ENCODE measurements around the gene CLSTN2. TPM values are rescaled to one million over a fixed set of nuclear protein-coding genes. Genes with fewer than 3 reads are reported as not detected.

CLSTN2 gene
- total RNA-seq, 1 donor from 2014 or later, result 3.9 TPM

GRCh38 chr3:140341203-140341602 lies 406.2 kb downstream of the CLSTN2 start:
- no peak for DNase-seq (ENCODE audit: low spot score)
- intact Hi-C loops (cut with DNase I), result no loop called here

DNA sequence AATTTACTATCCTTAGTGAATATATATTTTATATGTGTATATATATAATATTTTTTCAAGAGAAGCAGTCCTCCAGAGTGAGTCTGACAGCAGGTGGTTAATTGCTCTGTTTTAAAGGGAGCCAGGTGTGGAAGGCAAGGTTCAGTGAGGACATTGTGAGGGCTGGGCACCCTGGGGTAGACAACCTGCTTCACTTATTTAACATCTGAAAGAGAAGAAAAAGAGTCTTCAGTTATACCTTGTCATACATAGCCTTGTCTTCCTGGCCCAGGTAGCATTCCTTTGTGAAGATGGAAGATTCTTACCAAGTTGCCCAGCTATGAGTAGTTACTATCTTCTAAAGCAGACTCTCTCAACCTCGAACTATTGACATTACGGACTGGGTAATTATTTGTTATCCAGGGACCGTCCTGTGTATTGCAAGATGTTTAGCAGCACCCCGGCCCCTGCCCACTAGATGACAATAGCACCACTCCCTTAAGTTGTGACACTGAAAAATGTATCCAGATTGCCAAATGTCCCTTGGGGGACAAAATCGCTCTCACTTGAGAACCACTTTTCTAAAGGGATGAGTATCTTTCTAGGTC lies 406.9 kb downstream of the CLSTN2 start:
- no peak for DNase-seq (ENCODE audit: low spot score)
- intact Hi-C loops (cut with DNase I), result no loop called here

DNA sequence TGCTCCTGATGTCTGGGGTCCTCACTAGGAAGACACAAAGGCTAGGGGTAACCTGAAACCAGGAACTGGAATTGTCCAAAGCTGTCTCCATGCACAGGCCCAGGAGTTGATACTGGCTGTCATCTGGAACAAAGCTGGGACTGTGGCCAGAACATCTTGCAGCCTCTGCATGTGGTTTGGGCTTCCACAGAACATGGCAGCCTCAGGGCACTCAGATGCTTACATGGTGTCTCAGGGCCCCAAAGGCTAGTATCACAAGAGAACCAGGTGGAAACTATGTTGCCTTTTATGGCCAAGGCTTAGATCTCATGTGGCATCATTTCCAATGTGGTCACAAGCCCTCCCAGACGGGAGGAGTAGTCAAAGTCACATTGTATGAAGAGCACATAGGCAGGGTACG lies 407.7 kb downstream of the CLSTN2 start:
- DNase-seq (ENCODE audit: low spot score), result no peak
- intact Hi-C loops (cut with DNase I), result no loop called here

DNA sequence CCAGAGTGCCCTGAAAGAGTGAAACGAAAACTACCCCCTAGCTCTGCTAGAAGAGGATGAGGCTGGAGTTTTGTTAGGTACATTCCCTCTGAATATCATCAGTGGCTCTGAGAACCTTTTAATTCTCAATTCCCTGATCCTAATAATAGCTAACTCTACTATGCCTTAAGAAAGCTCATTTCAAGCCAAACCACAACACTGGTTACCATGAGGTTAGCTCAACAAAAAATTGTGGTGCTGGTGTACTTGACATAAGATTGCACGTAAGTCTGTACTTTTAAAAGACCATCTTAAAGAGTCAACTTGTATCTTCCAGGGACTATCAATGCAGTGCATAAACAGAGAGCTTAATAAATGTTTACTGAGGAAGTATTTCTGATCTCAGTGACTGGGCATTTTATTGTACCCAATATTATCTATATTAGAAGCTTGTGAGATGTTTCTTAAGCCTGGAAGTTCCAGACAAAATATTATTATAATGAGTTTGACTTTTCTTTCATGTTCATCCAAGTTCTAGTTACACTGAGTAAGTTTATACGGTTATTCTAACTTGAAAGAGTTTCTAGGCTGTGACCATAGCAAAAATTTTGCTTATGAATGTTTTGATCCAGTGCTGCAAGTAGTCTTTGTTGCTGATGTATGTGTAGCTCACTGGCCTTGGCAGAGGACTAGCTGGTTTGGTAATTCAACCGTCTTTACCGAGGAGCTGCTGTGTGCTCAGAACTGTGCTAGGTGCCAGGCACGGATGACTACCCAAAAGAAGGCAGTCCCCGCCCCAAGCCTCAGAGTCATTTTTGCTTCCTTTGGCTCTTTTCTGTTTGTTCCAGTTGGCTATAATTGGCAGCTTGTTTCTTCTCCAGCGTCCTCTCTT lies 408.5 kb downstream of the CLSTN2 start:
- DNase-seq (ENCODE audit: low spot score), result no peak
- intact Hi-C loops (cut with DNase I), result no loop called here

GRCh38 chr3:140344082-140344454 lies 409.1 kb downstream of the CLSTN2 start:
- no peak for DNase-seq (ENCODE audit: low spot score)
- intact Hi-C loops (cut with DNase I), result no loop called here

DNA sequence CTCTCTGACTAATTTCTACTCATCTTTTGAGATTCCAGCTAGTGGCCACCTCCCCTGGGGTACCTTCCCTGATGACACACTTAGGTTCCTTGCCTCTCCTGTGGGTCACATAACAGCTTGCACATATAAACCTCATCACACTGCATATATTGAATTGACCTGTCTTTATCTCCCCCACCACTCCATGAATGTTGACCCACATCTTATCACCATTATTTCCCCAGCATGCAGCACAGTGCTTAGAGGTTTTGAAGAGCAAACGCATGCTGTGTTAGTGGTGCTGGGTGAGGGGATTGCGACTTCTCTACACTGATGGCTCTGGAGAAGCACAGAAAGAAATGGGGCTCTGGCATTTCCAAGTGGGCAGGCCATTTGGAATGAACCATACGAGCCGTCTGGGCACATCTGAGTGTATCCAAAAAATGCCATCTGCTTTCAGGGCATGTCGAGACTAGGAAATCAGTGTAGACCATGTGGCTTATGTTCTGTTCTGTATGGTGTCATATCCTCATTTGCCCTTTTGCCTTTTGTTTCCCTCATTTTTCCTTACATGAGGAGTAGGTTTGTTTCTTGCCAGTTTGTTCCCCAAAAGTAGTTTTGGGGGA lies 409.7 kb downstream of the CLSTN2 start:
- no peak for DNase-seq (ENCODE audit: low spot score)
- intact Hi-C loops (cut with DNase I), result no loop called here

DNA sequence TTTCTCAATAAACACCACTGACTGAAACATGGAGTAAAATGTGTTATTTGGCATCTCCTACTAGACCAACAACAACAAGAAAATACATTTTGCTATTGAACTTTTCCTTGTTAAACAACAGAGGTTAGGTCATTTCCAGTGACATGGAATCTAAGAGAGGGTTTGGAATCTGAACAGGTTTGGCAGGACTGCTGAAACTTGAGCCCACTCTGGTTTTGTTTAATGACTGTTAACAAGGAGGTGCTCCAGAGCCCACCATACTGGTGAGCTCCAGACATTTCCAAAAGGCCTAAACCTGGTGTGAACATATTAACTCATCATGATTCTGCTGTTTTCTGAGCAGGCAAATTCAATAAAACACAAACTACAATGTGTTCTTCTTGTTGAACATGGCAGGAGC lies 412.2 kb downstream of the CLSTN2 start:
- intact Hi-C loops (cut with DNase I), result no loop called here
- DNase-seq (ENCODE audit: low spot score), result no peak

- DNase-seq (ENCODE audit: low spot score), result no peak
- intact Hi-C loops (cut with DNase I), result no loop called here
Observed at GRCh38 chr3:140349938-140350337, 415.0 kb downstream of the CLSTN2 start.

- DNase-seq (ENCODE audit: low spot score), result no peak
- intact Hi-C loops (cut with DNase I), result no loop called here
Observed at GRCh38 chr3:140351466-140351865, 416.5 kb downstream of the CLSTN2 start.

GRCh38 chr3:140355481-140355880 lies 420.5 kb downstream of the CLSTN2 start:
- DNase-seq (ENCODE audit: low spot score), result no peak
- intact Hi-C loops (cut with DNase I), result no loop called here

GRCh38 chr3:140358686-140359085 lies 423.7 kb downstream of the CLSTN2 start:
- DNase-seq (ENCODE audit: low spot score), result no peak
- intact Hi-C loops (cut with DNase I), result no loop called here

GRCh38 chr3:140359233-140359995 lies 424.4 kb downstream of the CLSTN2 start:
- intact Hi-C loops (cut with DNase I), result no loop called here
- no peak for DNase-seq (ENCODE audit: low spot score)

GRCh38 chr3:140360332-140360731 lies 425.3 kb downstream of the CLSTN2 start:
- intact Hi-C loops (cut with DNase I), result no loop called here
- DNase-seq (ENCODE audit: low spot score), result no peak

DNA sequence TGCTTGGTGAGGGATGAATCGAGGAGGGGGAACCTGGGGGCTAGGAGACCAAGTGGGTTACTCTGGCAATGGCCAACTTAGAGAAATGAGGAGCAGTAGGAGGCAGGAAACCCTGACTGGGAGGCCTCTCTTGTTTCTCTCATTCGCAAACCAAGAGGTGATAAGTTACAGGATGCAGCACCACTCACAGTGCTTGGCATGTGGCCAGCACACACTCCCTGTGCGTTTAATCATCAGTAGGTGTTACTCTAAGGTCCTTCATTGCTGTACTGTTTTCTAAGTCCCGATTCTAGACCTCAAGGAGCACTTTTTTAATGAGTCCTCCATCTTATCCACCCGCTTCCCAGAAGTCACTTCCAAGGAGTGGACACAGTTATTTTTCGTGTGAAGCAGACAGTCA lies 428.8 kb downstream of the CLSTN2 start:
- intact Hi-C loops (cut with DNase I), result no loop called here
- no peak for DNase-seq (ENCODE audit: low spot score)

DNA sequence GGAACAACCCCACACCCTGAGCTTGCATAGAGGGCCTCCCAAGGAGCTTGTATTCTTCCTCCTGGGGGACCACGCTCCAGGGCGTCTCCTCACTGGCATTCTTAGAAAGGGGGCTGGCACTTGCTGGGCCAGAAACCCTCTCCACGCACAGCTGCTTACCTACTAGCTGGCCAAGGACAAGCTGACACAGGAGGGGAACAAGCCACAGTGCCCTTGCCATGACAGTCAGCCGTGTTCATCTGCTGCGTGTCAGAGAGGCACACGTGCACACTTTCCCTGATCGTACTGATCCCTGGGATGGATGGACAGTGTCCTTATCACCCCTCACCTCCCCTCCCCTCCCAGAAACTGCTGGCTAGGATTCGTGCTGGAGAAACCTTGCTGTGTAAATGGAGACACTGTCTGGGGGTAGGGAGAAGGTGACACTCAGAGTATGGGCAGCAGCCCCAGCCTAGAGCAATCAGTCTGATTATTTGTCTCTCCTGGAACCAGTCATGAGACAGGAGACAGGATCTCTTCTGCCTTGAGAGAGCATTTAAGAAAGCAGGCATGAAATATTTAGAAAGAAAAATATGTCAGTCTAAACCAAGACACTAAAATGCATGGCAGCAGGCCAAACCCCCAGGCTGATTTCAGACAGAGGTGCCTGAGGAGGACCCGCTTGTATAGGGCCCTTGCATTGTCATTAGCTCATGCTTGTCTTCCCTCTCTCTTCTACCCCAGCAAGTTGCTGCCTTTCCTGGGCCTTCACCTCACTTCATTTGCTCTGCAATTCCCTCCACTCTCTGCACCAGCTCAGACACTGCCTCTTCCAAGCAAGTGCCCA lies 431.1 kb downstream of the CLSTN2 start:
- no peak for DNase-seq (ENCODE audit: low spot score)
- intact Hi-C loops (cut with DNase I), result no loop called here

- intact Hi-C loops (cut with DNase I), result no loop called here
- DNase-seq (ENCODE audit: low spot score), result no peak
Observed at GRCh38 chr3:140368223-140368811, 433.3 kb downstream of the CLSTN2 start.

GRCh38 chr3:140370686-140371085 lies 435.7 kb downstream of the CLSTN2 start:
- DNase-seq (ENCODE audit: low spot score), result no peak
- intact Hi-C loops (cut with DNase I), result no loop called here

- DNase-seq (ENCODE audit: low spot score), result no peak
- intact Hi-C loops (cut with DNase I), result no loop called here
Observed at GRCh38 chr3:140373234-140373633, 438.2 kb downstream of the CLSTN2 start.

DNA sequence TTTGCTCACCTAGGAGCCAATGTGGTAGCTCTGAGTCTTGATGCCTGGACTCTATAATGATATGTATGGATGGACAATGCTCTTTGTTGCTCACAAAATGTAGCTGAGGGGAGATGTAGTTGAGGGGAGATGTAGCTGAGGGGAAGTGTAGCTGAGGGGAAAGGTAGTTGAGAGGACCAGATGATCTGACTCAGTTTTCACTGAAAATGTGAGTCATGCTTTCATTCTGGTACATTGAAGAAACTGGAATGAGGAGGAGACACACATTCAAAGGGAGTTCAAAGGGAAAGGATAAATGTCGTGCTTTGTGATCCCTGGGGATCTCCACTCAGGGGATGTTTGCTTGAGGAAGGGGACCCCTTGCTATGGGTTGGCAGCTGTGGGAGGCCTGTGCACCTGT lies 440.0 kb downstream of the CLSTN2 start:
- no peak for DNase-seq (ENCODE audit: low spot score)
- intact Hi-C loops (cut with DNase I), result no loop called here
